HK-2 (cell line): ENCODE results near the gene CYP11A1.
A peak's percentile ranks its signal among the peaks of the same experiment; 100 is the strongest.

Source experiments
- DNase-seq: peaks from one replicate; pipeline ENCODE4 v3.0.0-alpha.2; 2018; ENCODE audit not compliant: unreplicated experiment

Gene CYP11A1

GRCh38 chr15:74367296-74367854, at the start of gene CYP11A1:
TSS of gene CYP11A1 (minus strand) at chr15:74367646. CDS start at chr15:74367585, 61 bp downstream.
- DNase-seq, result no peak

- no peak for DNase-seq
These were observed 49.8 kb upstream of the CYP11A1 start for GRCh38 chr15:74417225-74417624.

GRCh38 chr15:74415966-74416916, 48.8 kb upstream of the CYP11A1 start:
- no peak for DNase-seq

- no peak for DNase-seq
These were observed 47.3 kb upstream of the CYP11A1 start for GRCh38 chr15:74414603-74415338.

- DNase-seq, result no peak
These were observed 46.7 kb upstream of the CYP11A1 start for GRCh38 chr15:74414081-74414580.

- DNase-seq, result no peak
These were observed 46.1 kb upstream of the CYP11A1 start for GRCh38 chr15:74413350-74414080.

GRCh38 chr15:74412159-74412558, 44.7 kb upstream of the CYP11A1 start:
- DNase-seq, result no peak

- DNase-seq, result no peak
These were observed 44.2 kb upstream of the CYP11A1 start for GRCh38 chr15:74411686-74412085.

GRCh38 chr15:74410502-74410901, 43.1 kb upstream of the CYP11A1 start:
- DNase-seq, result no peak

GRCh38 chr15:74409225-74409624, 41.8 kb upstream of the CYP11A1 start:
- no peak for DNase-seq

GRCh38 chr15:74408815-74409214, 41.4 kb upstream of the CYP11A1 start:
- DNase-seq, result no peak

- DNase-seq, result no peak
These were observed 40.9 kb upstream of the CYP11A1 start for GRCh38 chr15:74408385-74408784.

- peak; percentile 89 for DNase-seq
These were observed 39.7 kb upstream of the CYP11A1 start for GRCh38 chr15:74406992-74407705.

- DNase-seq, result no peak
These were observed 39.1 kb upstream of the CYP11A1 start for GRCh38 chr15:74406517-74406916.

- DNase-seq, result no peak
These were observed 38.4 kb upstream of the CYP11A1 start for GRCh38 chr15:74405823-74406222.

- DNase-seq, result no peak
These were observed 36.6 kb upstream of the CYP11A1 start for GRCh38 chr15:74403991-74404563.

GRCh38 chr15:74403588-74403919, 36.1 kb upstream of the CYP11A1 start:
- DNase-seq, result no peak

- no peak for DNase-seq
These were observed 35.6 kb upstream of the CYP11A1 start for GRCh38 chr15:74402873-74403587.

GRCh38 chr15:74402337-74402841, 34.9 kb upstream of the CYP11A1 start:
- no peak for DNase-seq
